NCI-H748 (cell line): ENCODE measurements around the gene ZNRF4.
A peak's percentile ranks its signal among the peaks of the same experiment; 100 is the strongest.
"Not testable (repeated sequence)": the region's sequence is repeated elsewhere in the genome, so short reads cannot be mapped to it uniquely, and the experiment has no call there.

Experiments used
- DNase-seq: peaks from one replicate; lab custom pipeline; 2025; ENCODE audit not compliant: unreplicated experiment; lab: John Stamatoyannopoulos, UW

The ZNRF4 gene

GRCh38 chr19:5472286-5472685, 17.1 kb downstream of the ZNRF4 start:
- DNase-seq: no peak

- DNase-seq: no peak
These were observed 18.4 kb downstream of the ZNRF4 start for GRCh38 chr19:5473646-5474045.

- DNase-seq: no peak
These were observed 22.4 kb downstream of the ZNRF4 start for GRCh38 chr19:5477451-5478215.

GRCh38 chr19:5478241-5478924, 23.2 kb downstream of the ZNRF4 start:
- no peak for DNase-seq

GRCh38 chr19:5478925-5479588, 23.8 kb downstream of the ZNRF4 start:
- DNase-seq: no peak

- DNase-seq: peak; percentile 22
These were observed 24.7 kb downstream of the ZNRF4 start for GRCh38 chr19:5479958-5480357.

GRCh38 chr19:5480427-5480836, 25.2 kb downstream of the ZNRF4 start:
- peak; percentile 28 for DNase-seq

- no peak for DNase-seq
These were observed 26.7 kb downstream of the ZNRF4 start for GRCh38 chr19:5481957-5482356.

- DNase-seq: peak; percentile 9
These were observed 29.4 kb downstream of the ZNRF4 start for GRCh38 chr19:5484398-5485285.

- no peak for DNase-seq
These were observed 30.0 kb downstream of the ZNRF4 start for GRCh38 chr19:5485286-5485636.

GRCh38 chr19:5485658-5486057, 30.4 kb downstream of the ZNRF4 start:
- DNase-seq: not testable (repeated sequence)

GRCh38 chr19:5487222-5487621, 32.0 kb downstream of the ZNRF4 start:
- no peak for DNase-seq

- DNase-seq: no peak
These were observed 34.3 kb downstream of the ZNRF4 start for GRCh38 chr19:5489551-5489950.

GRCh38 chr19:5491565-5491964, 36.3 kb downstream of the ZNRF4 start:
- no peak for DNase-seq

GRCh38 chr19:5492281-5492634, 37.0 kb downstream of the ZNRF4 start:
- no peak for DNase-seq

- DNase-seq: no peak
These were observed 37.6 kb downstream of the ZNRF4 start for GRCh38 chr19:5492635-5493409.

- DNase-seq: no peak
These were observed 39.6 kb downstream of the ZNRF4 start for GRCh38 chr19:5494773-5495172.

- DNase-seq: no peak
These were observed 40.6 kb downstream of the ZNRF4 start for GRCh38 chr19:5495792-5496191.

- no peak for DNase-seq
These were observed 42.1 kb downstream of the ZNRF4 start for GRCh38 chr19:5497297-5497696.

- DNase-seq: no peak
These were observed 43.8 kb downstream of the ZNRF4 start for GRCh38 chr19:5498830-5499550.
